IMR-90 (cell line): ENCODE measurements around the gene TCF19. TPM values are rescaled to one million over a fixed set of nuclear protein-coding genes. Genes with fewer than 3 reads are reported as not detected.

ENCODE experiments used
- ATAC-seq: fragments of 200-7000 bp; cut with Tn5 transposase; 2 replicates; pipeline ENCODE4 v1.9.1; 2020; ENCODE audit warnings: low read depth, mild to moderate bottlenecking, moderate library complexity
- BruUV-seq: library from RNA; stranded (reverse); fragments of 400-500 nt; replicated peaks from 2 replicates; lab custom pipeline; 2021; lab: Mats Ljungman, UMichigan
- CTCF ChIA-PET: fragments of 300-600 bp; formaldehyde crosslinking; extraction: SDS; loops from one replicate; lab custom pipeline; 2021; ENCODE audit warnings: antibody characterized with exemption; lab: Yijun Ruan, JAX
- POLR2A ChIA-PET: fragments of 300-600 bp; sonication (Branson Sonifier 250); formaldehyde crosslinking; loops from one replicate; lab custom pipeline; 2022; ENCODE audit warnings: antibody characterized with exemption; ENCODE audit not compliant: unreplicated experiment; lab: Charles Lee
- DNase-seq: peaks from one replicate; pipeline ENCODE4 v3.0.0; 2013
- H2AFZ ChIP-seq: replicated peaks from 2 replicates; pipeline ENCODE3; 2013; ENCODE audit warnings: low read length, mild to moderate bottlenecking; ENCODE audit not compliant: poor library complexity
- H2AK5ac ChIP-seq: 2 replicates; pipeline ENCODE4 v1.6.1; 2013; ENCODE audit warnings: low read depth, low read length, inconsistent platforms
- H2AK9ac ChIP-seq: replicated peaks from 2 replicates; pipeline ENCODE3; 2013; ENCODE audit warnings: mild to moderate bottlenecking, low read depth, low read length, moderate library complexity; ENCODE audit not compliant: poor library complexity
- H2BK120ac ChIP-seq: 2 replicates; pipeline ENCODE4 v1.6.1; 2013; ENCODE audit warnings: low read depth, low read length, inconsistent platforms
- H2BK15ac ChIP-seq: 3 replicates; pipeline ENCODE4 v1.6.1; 2013; ENCODE audit warnings: low read depth, low read length, inconsistent platforms
- H2BK20ac ChIP-seq: 2 replicates; pipeline ENCODE4 v1.6.1; 2013; ENCODE audit warnings: low read depth, mild to moderate bottlenecking, inconsistent platforms, low read length, moderate library complexity
- H2BK5ac ChIP-seq: 2 replicates; pipeline ENCODE4 v1.6.1; 2013; ENCODE audit warnings: mild to moderate bottlenecking, low read depth, low read length, inconsistent platforms; ENCODE audit not compliant: poor library complexity, severe bottlenecking
- H3K14ac ChIP-seq: replicated peaks from 2 replicates; pipeline ENCODE4 v1.6.1; 2013; ENCODE audit warnings: low read depth, low read length, inconsistent platforms
- H3K18ac ChIP-seq: 2 replicates; pipeline ENCODE4 v1.6.1; 2013; ENCODE audit warnings: low read depth, low read length, control low read depth
- H3K23ac ChIP-seq: 2 replicates; pipeline ENCODE4 v1.6.1; 2013; ENCODE audit warnings: low read depth, low read length, inconsistent platforms
- H3K27ac ChIP-seq: 2 replicates; pipeline ENCODE4 v1.5.1; 2013; ENCODE audit warnings: mild to moderate bottlenecking, control low read depth, low read length; ENCODE audit not compliant: insufficient read depth
- H3K27me3 ChIP-seq: 2 replicates; pipeline ENCODE4 v1.6.1; 2013; ENCODE audit warnings: low read length; ENCODE audit not compliant: control insufficient read depth, insufficient read depth
- H3K36me3 ChIP-seq: 2 replicates; pipeline ENCODE4 v1.6.1; 2013; ENCODE audit warnings: low read length, mixed read lengths; ENCODE audit not compliant: control insufficient read depth, insufficient read depth
- H3K4ac ChIP-seq: 2 replicates; pipeline ENCODE4 v1.6.1; 2013; ENCODE audit warnings: low read depth, low read length, inconsistent platforms
- H3K4me1 ChIP-seq: 2 replicates; pipeline ENCODE4 v1.6.1; 2013; ENCODE audit warnings: low read length, mixed read lengths; ENCODE audit not compliant: control insufficient read depth, insufficient read depth
- H3K4me2 ChIP-seq: 2 replicates; pipeline ENCODE4 v1.6.1; 2013; ENCODE audit warnings: low read depth, mild to moderate bottlenecking, control low read depth, low read length, moderate library complexity
- H3K4me3 ChIP-seq: 2 replicates; pipeline ENCODE4 v1.5.1; 2013; ENCODE audit warnings: low read depth, mild to moderate bottlenecking, control low read depth, low read length, moderate library complexity; ENCODE audit not compliant: insufficient read depth
- H3K56ac ChIP-seq: 2 replicates; pipeline ENCODE4 v1.6.1; 2013; ENCODE audit warnings: low read length, inconsistent platforms; ENCODE audit not compliant: insufficient read depth; ENCODE audit errors: extremely low read depth
- H3K79me1 ChIP-seq, 2 experiments: 2 replicates each; pipeline ENCODE4 v1.6.1; 2013; ENCODE audit warnings: low read length in 2 of 2, inconsistent platforms in 1 of 2, low read depth in 1 of 2
- H3K9ac ChIP-seq: 2 replicates; pipeline ENCODE4 v1.6.1; 2013; ENCODE audit warnings: low read depth, low read length, control low read depth
- H3K9me1 ChIP-seq: 2 replicates; pipeline ENCODE4 v1.6.1; 2013; ENCODE audit warnings: low read length, inconsistent platforms; ENCODE audit not compliant: insufficient read depth
- H3K9me3 ChIP-seq: 2 replicates; pipeline ENCODE4 v1.6.1; 2013; ENCODE audit warnings: low read length; ENCODE audit not compliant: control insufficient read depth, insufficient read depth
- H4K20me1 ChIP-seq: 2 replicates; pipeline ENCODE4 v1.6.1; 2013; ENCODE audit warnings: low read length, inconsistent platforms; ENCODE audit not compliant: insufficient read depth
- H4K5ac ChIP-seq: 2 replicates; pipeline ENCODE4 v1.6.1; 2013; ENCODE audit warnings: mild to moderate bottlenecking, low read depth, low read length, control low read depth
- H4K8ac ChIP-seq, 2 experiments: 2 replicates each; pipeline ENCODE4 v1.6.1; 2013; ENCODE audit warnings: low read depth in 2 of 2, low read length in 2 of 2, control low read depth in 1 of 2, inconsistent platforms in 1 of 2
- H4K91ac ChIP-seq: 2 replicates; pipeline ENCODE4 v1.6.1; 2013; ENCODE audit warnings: low read depth, low read length, inconsistent platforms; ENCODE audit not compliant: insufficient read depth
- BHLHE40 ChIP-seq: fragments of 150-350 bp; IDR thresholded peaks from 2 replicates; pipeline ENCODE4 v1.6.1; 2016; ENCODE audit warnings: mild to moderate bottlenecking, low read depth, low read length
- CEBPB ChIP-seq: IDR thresholded peaks from 2 replicates; pipeline ENCODE4 v1.6.1; 2012; ENCODE audit warnings: low read depth, low read length, improper control_type of control experiment
- CHD1 ChIP-seq: IDR thresholded peaks from 2 replicates; pipeline ENCODE4 v1.6.1; 2012; ENCODE audit warnings: low read depth, low read length, improper control_type of control experiment
- CTCF ChIP-seq: conservative IDR thresholded peaks from 2 replicates; pipeline ENCODE4 v1.5.1; 2012; ENCODE audit warnings: mild to moderate bottlenecking, low read depth, low read length, improper control_type of control experiment
- ELK1 ChIP-seq: fragments of 150-350 bp; IDR thresholded peaks from 2 replicates; pipeline ENCODE4 v1.6.1; 2016; ENCODE audit warnings: low read depth, mild to moderate bottlenecking, low read length, moderate library complexity, borderline replicate concordance
- FOS ChIP-seq: fragments of 150-350 bp; IDR thresholded peaks from 2 replicates; pipeline ENCODE4 v1.6.1; 2016; ENCODE audit warnings: low read depth, low read length
- MAFK ChIP-seq: IDR thresholded peaks from 2 replicates; pipeline ENCODE4 v1.6.1; 2012; ENCODE audit warnings: low read depth, low read length, improper control_type of control experiment
- MAZ ChIP-seq: IDR thresholded peaks from 2 replicates; pipeline ENCODE4 v1.6.1; 2012; ENCODE audit warnings: low read depth, mild to moderate bottlenecking, low read length, improper control_type of control experiment, moderate library complexity, borderline replicate concordance
- MXI1 ChIP-seq: IDR thresholded peaks from 2 replicates; pipeline ENCODE4 v1.6.1; 2012; ENCODE audit warnings: low read depth, mild to moderate bottlenecking, low read length, moderate library complexity, borderline replicate concordance
- NFE2L2 ChIP-seq: fragments of 150-350 bp; IDR thresholded peaks from 2 replicates; pipeline ENCODE4 v1.6.1; 2016; ENCODE audit warnings: low read depth, mild to moderate bottlenecking, low read length
- POLR2A ChIP-seq: IDR thresholded peaks from 2 replicates; pipeline ENCODE4 v1.6.1; 2012; ENCODE audit warnings: mild to moderate bottlenecking, low read depth, low read length
- RAD21 ChIP-seq: IDR thresholded peaks from 2 replicates; pipeline ENCODE4 v1.6.1; 2012; ENCODE audit warnings: low read length, improper control_type of control experiment
- RCOR1 ChIP-seq: IDR thresholded peaks from 2 replicates; pipeline ENCODE4 v1.6.1; 2012; ENCODE audit warnings: mild to moderate bottlenecking, low read length, improper control_type of control experiment; ENCODE audit not compliant: insufficient replicate concordance
- RFX5 ChIP-seq: IDR thresholded peaks from 2 replicates; pipeline ENCODE4 v1.8.0; 2012; ENCODE audit warnings: low read depth, mild to moderate bottlenecking, low read length, moderate library complexity
- SMC3 ChIP-seq: fragments of 150-350 bp; IDR thresholded peaks from 2 replicates; pipeline ENCODE4 v1.6.1; 2016; ENCODE audit warnings: low read depth, mild to moderate bottlenecking, antibody characterized with exemption, low read length, moderate library complexity
- WGBS, 2 experiments: methylation state at CpG; one replicate each; pipeline versions ENCODE4 v1.1.5 to v1.1.7; 2013; ENCODE audit warnings: missing lambda C conversion rate in 2 of 2; ENCODE audit not compliant: insufficient read length in 1 of 2; ENCODE audit errors: extremely low coverage in 2 of 2; 5-methylcytosine and 5-hydroxymethylcytosine counted together
- dilution Hi-C: fragments of 300-500 bp; cut with HindIII; formaldehyde crosslinking; loops from one replicate; pipeline ENCODE4 v1.14.3; 2018; ENCODE audit warnings: low sequenced_read_pairs; ENCODE audit not compliant: unreplicated experiment
- in situ Hi-C: fragments of 300-500 bp; cut with MboI; formaldehyde crosslinking; loops from 3 replicates; pipeline ENCODE4 v1.14.3; 2019; ENCODE audit warnings: low sequenced_read_pairs, inconsistent platforms, mixed read lengths
- intact Hi-C: fragments of 100-400 bp; cut with micrococcal nuclease; formaldehyde crosslinking; loops from 2 replicates; pipeline ENCODE4 v1.10.0; 2022
- polyA plus RNA-seq, 3 experiments: library from polyadenylated mRNA; depleted of rRNA; stranded (reverse); fragments of >200 nt; gene quantifications; 2 replicates each; pipeline ENCODE4 v1.2.3, GENCODE V29; 2012; ENCODE audit warnings: low replicate concordance in 1 of 3
- total RNA-seq: library from RNA; depleted of rRNA; stranded (reverse); fragments of >200 nt; gene quantifications from 2 replicates; pipeline ENCODE4 v1.2.3, GENCODE V29; 2012

TCF19 gene
- total and polyA plus RNA-seq, 2 of the 4 experiments (the other 2 are of a cell fraction): 13.1 to 14.2 TPM

- Histone ChIP-seq H3K18ac (no peak overlapping the region), H3K4me2 (no peak overlapping the region), H3K4me1 (no peaks in the 10 kb centered on the region), H2BK15ac (no peak overlapping the region), H3K23ac (no peak overlapping the region), H3K14ac (no peak overlapping the region), H2AK9ac (peak overlapping the region; percentile 45), H3K4ac (no peak overlapping the region), H2BK120ac (no peak overlapping the region), H3K27ac (no peak overlapping the region), H2BK5ac (no peak overlapping the region), H2AFZ (no peak overlapping the region), H3K9me1 (no peaks in the 10 kb centered on the region), H3K9ac (no peak overlapping the region), H3K79me1 (peaks cover 0 to 13% of the 10 kb centered on the region in 2 experiments; a peak in 2 of 4 replicates), H3K56ac (no peak overlapping the region), H3K4me3 (no peak overlapping the region), H3K36me3 (no peaks in the 10 kb centered on the region), H4K20me1 (no peaks in the 10 kb centered on the region), H4K8ac (no peak overlapping the region), H4K5ac (no peak overlapping the region), H3K9me3 (no peaks in the 10 kb centered on the region), H3K27me3 (no peaks in the 10 kb centered on the region), H2BK20ac (no peak overlapping the region), H2AK5ac (no peak overlapping the region), H4K91ac (no peak overlapping the region)
- in situ Hi-C loops (loop anchor here (5.0 kb wide), 1 partner anchor 57 kb away; the partner anchor contains the start of gene PSORS1C2), dilution Hi-C loops (no loop called here), intact Hi-C loops (loop anchor here (10.0 kb wide), 1 partner anchor 279 kb away; the partner anchor contains the start of gene VARS2)
- ChIA-PET CTCF (interaction anchor here (0.6 to 1.4 kb wide), 2 partner anchors 12 to 172 kb away, joined by 3 to 6 read pairs; no protein-coding TSS in a partner anchor), POLR2A (no interaction called here)
- ATAC-seq: no peak
- DNase-seq: no peak
- BruUV-seq: no TSS peak
- WGBS, 2 experiments: 100% methylated on average over 1 of the region's 6 CpGs; no CpG with 5 or more reads in 1 of the 2 experiments
- no peak for TF ChIP-seq MAFK
- no peak for TF ChIP-seq RFX5
- no peak for TF ChIP-seq ELK1
- TF ChIP-seq MXI1: no peak
- TF ChIP-seq CEBPB: no peak
- TF ChIP-seq BHLHE40: no peak
- TF ChIP-seq CTCF: no peak
- no peak for TF ChIP-seq POLR2A
- no peak for TF ChIP-seq CHD1
- TF ChIP-seq RCOR1: no peak
- no peak for TF ChIP-seq MAZ
- no peak for TF ChIP-seq RAD21
- TF ChIP-seq SMC3: no peak
- no peak for TF ChIP-seq FOS
- TF ChIP-seq NFE2L2: no peak
Observed at GRCh38 chr6:31194061-31194834, 35.9 kb downstream of the TCF19 start.
